HG02852 (cell line): ENCODE data around the gene NES.

Source experiments
- ATAC-seq: cut with Tn5 transposase; IDR thresholded peaks from one replicate; pipeline ENCODE4 v1.9.1; 2021; ENCODE audit warnings: mild to moderate bottlenecking, moderate library complexity; ENCODE audit not compliant: unreplicated experiment

NES gene

GRCh38 chr1:156625436-156626078, 51.6 kb downstream of the NES start:
- no peak for ATAC-seq

- no peak for ATAC-seq
These were observed 52.3 kb downstream of the NES start for GRCh38 chr1:156624814-156625435.

DNA sequence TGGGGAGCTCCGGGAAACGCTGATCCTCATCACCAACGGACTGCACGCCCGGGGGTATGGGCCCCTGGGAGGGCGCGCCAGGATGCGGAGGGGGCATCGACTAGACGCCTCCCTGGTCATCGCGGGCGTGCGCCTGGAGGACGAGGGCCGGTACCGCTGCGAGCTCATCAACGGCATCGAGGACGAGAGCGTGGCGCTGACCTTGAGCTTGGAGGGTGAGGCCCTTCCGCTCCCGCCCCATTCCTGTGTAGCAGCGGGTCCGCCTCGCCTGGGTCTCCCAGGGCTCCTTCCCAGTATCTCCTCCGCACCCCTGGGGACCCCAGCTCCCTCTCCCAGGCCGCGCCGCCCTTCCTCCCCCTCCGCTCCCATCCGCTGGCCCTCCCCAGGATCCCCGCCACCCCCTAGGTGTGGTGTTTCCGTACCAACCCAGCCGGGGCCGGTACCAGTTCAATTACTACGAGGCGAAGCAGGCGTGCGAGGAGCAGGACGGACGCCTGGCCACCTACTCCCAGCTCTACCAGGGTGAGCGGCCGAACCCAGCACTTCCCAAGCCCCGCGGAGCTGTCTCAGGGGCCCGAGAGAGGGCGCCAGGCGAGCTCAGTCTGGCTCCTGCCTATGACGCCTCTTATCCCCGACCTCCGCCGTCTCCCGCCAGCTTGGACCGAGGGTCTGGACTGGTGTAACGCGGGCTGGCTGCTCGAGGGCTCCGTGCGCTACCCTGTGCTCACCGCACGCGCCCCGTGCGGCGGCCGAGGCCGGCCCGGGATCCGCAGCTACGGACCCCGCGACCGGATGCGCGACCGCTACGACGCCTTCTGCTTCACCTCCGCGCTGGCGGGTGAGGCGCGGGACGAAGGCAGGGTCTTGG, 53.0 kb downstream of the NES start:
- no peak for ATAC-seq

- ATAC-seq = no peak
These were observed 54.5 kb downstream of the NES start for GRCh38 chr1:156622581-156623297.

DNA sequence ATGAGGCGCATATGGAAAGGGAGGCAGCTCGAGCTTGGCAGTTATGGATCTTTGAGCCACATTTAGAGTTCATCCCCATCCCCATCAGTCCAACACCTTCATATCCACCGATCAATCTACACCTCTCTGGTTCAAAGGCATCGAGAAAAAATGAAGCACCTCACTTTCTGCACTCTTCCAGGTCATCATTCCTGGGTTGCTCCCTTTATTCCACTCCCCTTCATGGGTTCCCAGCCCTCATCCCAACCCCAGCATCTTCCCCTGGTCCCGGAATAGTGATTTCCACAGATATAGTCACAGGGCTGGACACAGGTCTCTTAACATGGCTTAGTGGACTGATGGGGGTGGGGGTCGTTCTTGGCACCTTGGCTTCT, 57.6 kb downstream of the NES start:
- no peak for ATAC-seq

- no peak for ATAC-seq
These were observed 58.2 kb downstream of the NES start, which contains the start of gene HAPLN2 for GRCh38 chr1:156618853-156619581. HAPLN2 (plus strand) TSS chr1:156619415; CDS start chr1:156623491, 4,076 bp downstream.
